ENCODE measurements around the gene LRRC25. TPM values are rescaled to one million over a fixed set of nuclear protein-coding genes. Genes with fewer than 3 reads are reported as not detected.

LRRC25 gene
- total and polyA plus RNA-seq, 2 donors (not counting 3 experiments of a cell fraction or from before 2014, with no cell fraction given): not detected

DNA sequence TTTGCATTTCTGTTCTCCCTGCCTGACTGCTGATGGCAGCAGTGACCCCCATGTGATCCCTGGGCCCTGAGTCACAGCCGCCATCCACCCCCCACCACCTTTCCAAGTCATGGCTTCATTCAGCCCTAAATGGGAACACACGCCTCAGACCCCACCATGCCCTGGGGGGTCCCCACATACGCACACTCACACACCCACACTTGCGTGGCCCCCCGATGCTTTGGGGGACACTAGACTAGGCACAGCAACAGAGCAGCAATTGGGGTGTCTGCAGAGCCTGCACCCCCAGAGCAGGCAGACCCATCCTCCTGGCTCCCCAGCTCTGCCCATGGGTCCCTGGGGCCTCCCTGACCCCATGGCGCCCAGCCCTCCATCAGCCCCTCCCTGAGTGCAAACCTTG, 46.0 kb upstream of the LRRC25 start:
- dilution Hi-C loops (cut with MboI; ENCODE audit: extremely low pct_ligation_motif_present, low sequenced_read_pairs): no loop called here
- BruUV-seq (replicated peaks): no TSS peak

More for the DNA sequence above, 46.0 kb upstream of the LRRC25 start:
- H3K9ac ChIP-seq (replicated peaks; ENCODE audit: extremely low read depth, insufficient read depth, low read length): no peak overlapping the region
- H3K4me3 ChIP-seq (replicated peaks in 1 of 3; ENCODE audit: insufficient read depth in 1 of 3, low read depth in 1 of 3, low read length in 3 of 3): no peak overlapping the region
- no peaks in the 10 kb centered on the region for H4K20me1 ChIP-seq (replicated peaks; ENCODE audit: control insufficient read depth, extremely low read depth, insufficient read depth, low read length)
- no peak overlapping the region for H2AFZ ChIP-seq (ENCODE audit: low read depth, low read length)
- H3K27ac ChIP-seq (ENCODE audit: insufficient read depth, low read depth, low read length): no peak overlapping the region
- H3K36me3 ChIP-seq (ENCODE audit: control insufficient read depth in 2 of 2, extremely low read depth in 1 of 2, insufficient read depth in 2 of 2, low read length in 2 of 2): peaks cover 0 to 35% of the 10 kb centered on the region in 2 experiments
- no peaks in the 10 kb centered on the region for H3K79me2 ChIP-seq (ENCODE audit: control insufficient read depth, insufficient read depth, low read length)
- TF ChIP-seq POLR2AphosphoS5 (IDR thresholded peaks at IDR 0.05; ENCODE audit: insufficient read depth, low read depth, low read length): no peak
- TF ChIP-seq MYC (IDR thresholded peaks at IDR 0.05; ENCODE audit: low read depth, low read length): no peak
- no peak for TF ChIP-seq FOS (IDR thresholded peaks at IDR 0.05; ENCODE audit: borderline replicate concordance, insufficient read depth, low read length)
- no peak for TF ChIP-seq EZH2 (IDR thresholded peaks at IDR 0.05; ENCODE audit: borderline replicate concordance, low read depth, low read length, severe bottlenecking)
- no peak for TF ChIP-seq POLR2A (IDR thresholded peaks at IDR 0.05; ENCODE audit: low read depth, low read length)
- TF ChIP-seq JUN (IDR thresholded peaks at IDR 0.05; ENCODE audit: borderline replicate concordance, insufficient read depth, insufficient read length, low read depth): no peak
- TF ChIP-seq, protein P1, sequence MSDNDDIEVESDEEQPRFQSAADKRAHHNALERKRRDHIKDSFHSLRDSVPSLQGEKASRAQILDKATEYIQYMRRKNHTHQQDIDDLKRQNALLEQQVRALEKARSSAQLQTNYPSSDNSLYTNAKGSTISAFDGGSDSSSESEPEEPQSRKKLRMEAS (IDR thresholded peaks at IDR 0.05; ENCODE audit: insufficient read depth, insufficient read length): no peak
- TF ChIP-seq, protein P2, sequence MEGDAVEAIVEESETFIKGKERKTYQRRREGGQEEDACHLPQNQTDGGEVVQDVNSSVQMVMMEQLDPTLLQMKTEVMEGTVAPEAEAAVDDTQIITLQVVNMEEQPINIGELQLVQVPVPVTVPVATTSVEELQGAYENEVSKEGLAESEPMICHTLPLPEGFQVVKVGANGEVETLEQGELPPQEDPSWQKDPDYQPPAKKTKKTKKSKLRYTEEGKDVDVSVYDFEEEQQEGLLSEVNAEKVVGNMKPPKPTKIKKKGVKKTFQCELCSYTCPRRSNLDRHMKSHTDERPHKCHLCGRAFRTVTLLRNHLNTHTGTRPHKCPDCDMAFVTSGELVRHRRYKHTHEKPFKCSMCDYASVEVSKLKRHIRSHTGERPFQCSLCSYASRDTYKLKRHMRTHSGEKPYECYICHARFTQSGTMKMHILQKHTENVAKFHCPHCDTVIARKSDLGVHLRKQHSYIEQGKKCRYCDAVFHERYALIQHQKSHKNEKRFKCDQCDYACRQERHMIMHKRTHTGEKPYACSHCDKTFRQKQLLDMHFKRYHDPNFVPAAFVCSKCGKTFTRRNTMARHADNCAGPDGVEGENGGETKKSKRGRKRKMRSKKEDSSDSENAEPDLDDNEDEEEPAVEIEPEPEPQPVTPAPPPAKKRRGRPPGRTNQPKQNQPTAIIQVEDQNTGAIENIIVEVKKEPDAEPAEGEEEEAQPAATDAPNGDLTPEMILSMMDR (IDR thresholded peaks at IDR 0.05; ENCODE audit: extremely low read depth in 1 of 2, insufficient read depth in 1 of 2, low read depth in 1 of 2, low read length in 2 of 2): no peak
- no peak for TF ChIP-seq GATA2 (IDR thresholded peaks at IDR 0.05; ENCODE audit: insufficient read depth, insufficient read length, low read depth, low read length)
- H3K4me2 ChIP-seq (ENCODE audit: insufficient read depth, low read length): no peak overlapping the region
- no peaks in the 10 kb centered on the region for H3K9me3 ChIP-seq (replicated peaks; ENCODE audit: control insufficient read depth, insufficient read depth, low read length)
- intact Hi-C loops (cut with micrococcal nuclease): no loop called here
- no peaks in the 10 kb centered on the region for H3K27me3 ChIP-seq (ENCODE audit: control insufficient read depth in 2 of 2, insufficient read depth in 2 of 2, low read length in 2 of 2)
- ChIA-PET POLR2A (no interaction called here), CTCF (no interaction called here)
- H3K4me1 ChIP-seq (ENCODE audit: control insufficient read depth, extremely low read depth, insufficient read depth, low read length): no peaks in the 10 kb centered on the region
- DNase-seq (ENCODE audit: low read depth, low spot score) (no peak), FAIRE-seq (no peak)
- H3K9me1 ChIP-seq (replicated peaks; ENCODE audit: control insufficient read depth, extremely low read depth, insufficient read depth, low read length): no peaks in the 10 kb centered on the region

All from endothelial cell of umbilical vein (primary cell).